Measurements from ENCODE around the gene PELI2. TPM values are rescaled to one million over a fixed set of nuclear protein-coding genes. Genes with fewer than 3 reads are reported as not detected.

Gene PELI2
- total and polyA plus RNA-seq, 2 of the 4 experiments (the other 2 are of a cell fraction): 6.0 to 36.7 TPM

- no CpG with 5 or more reads among the region's 1 CpG for WGBS, 2 experiments (ENCODE audit: extremely low coverage in 2 of 2, insufficient read length in 1 of 2)
These were observed 29.2 kb downstream of the PELI2 start for GRCh38 chr14:56147449-56147848.

More at GRCh38 chr14:56147449-56147848, 29.2 kb downstream of the PELI2 start:
- POLR2A ChIA-PET (ENCODE audit: unreplicated experiment): no interaction called here
- Histone ChIP-seq H3K27me3 (ENCODE audit: control insufficient read depth, insufficient read depth, low read length) (no peaks in the 10 kb centered on the region), H2BK5ac (ENCODE audit: low read depth, low read length, poor library complexity, severe bottlenecking) (no peak overlapping the region), H3K36me3 (ENCODE audit: control insufficient read depth, insufficient read depth, low read length) (no peaks in the 10 kb centered on the region), H2BK15ac (ENCODE audit: low read depth, low read length) (no peak overlapping the region), H2BK120ac (ENCODE audit: low read depth, low read length) (no peak overlapping the region), H2AFZ (replicated peaks; ENCODE audit: low read length, poor library complexity) (no peak overlapping the region), H3K18ac (ENCODE audit: low read depth, low read length) (no peak overlapping the region), H3K4me1 (ENCODE audit: control insufficient read depth, insufficient read depth, low read length) (peaks cover 14% of the 10 kb centered on the region), H4K91ac (ENCODE audit: insufficient read depth, low read depth, low read length) (no peak overlapping the region), H2AK5ac (ENCODE audit: low read depth, low read length) (no peak overlapping the region), H3K56ac (ENCODE audit: extremely low read depth, insufficient read depth, low read length) (no peak overlapping the region), H3K9ac (ENCODE audit: low read depth, low read length) (no peak overlapping the region), H3K9me3 (ENCODE audit: control insufficient read depth, insufficient read depth, low read length) (no peaks in the 10 kb centered on the region), H3K9me1 (ENCODE audit: insufficient read depth, low read length) (peaks cover 13% of the 10 kb centered on the region), H3K14ac (replicated peaks; ENCODE audit: low read depth, low read length) (no peak overlapping the region), H3K23ac (ENCODE audit: low read depth, low read length) (no peak overlapping the region), H2BK20ac (ENCODE audit: low read depth, low read length) (no peak overlapping the region), H3K4ac (ENCODE audit: low read depth, low read length) (no peak overlapping the region), H3K4me2 (ENCODE audit: low read depth, low read length) (no peak overlapping the region), H3K4me3 (ENCODE audit: insufficient read depth, low read depth, low read length) (no peak overlapping the region), H4K8ac (ENCODE audit: low read depth in 2 of 2, low read length in 2 of 2) (no peak overlapping the region), H4K20me1 (ENCODE audit: insufficient read depth, low read length) (peaks cover 39% of the 10 kb centered on the region; the same call in 1 of the 2 replicates), H4K5ac (ENCODE audit: low read depth, low read length) (no peak overlapping the region; the same call in 1 of the 2 replicates), H3K79me1 (ENCODE audit: low read depth in 1 of 2, low read length in 2 of 2) (peaks cover 29 to 74% of the 10 kb centered on the region in 2 experiments), H2AK9ac (replicated peaks; ENCODE audit: low read depth, low read length, poor library complexity) (no peak overlapping the region), H3K27ac (ENCODE audit: insufficient read depth, low read length) (no peak overlapping the region)
- intact Hi-C loops (cut with micrococcal nuclease) (no loop called here), in situ Hi-C loops (cut with MboI; ENCODE audit: low sequenced_read_pairs) (no loop called here), dilution Hi-C loops (cut with HindIII; ENCODE audit: low sequenced_read_pairs, unreplicated experiment) (no loop called here)
- ATAC-seq (ENCODE audit: low read depth): no peak
- no peak for DNase-seq
- TF ChIP-seq RCOR1 (IDR thresholded peaks at IDR 0.05; ENCODE audit: insufficient replicate concordance, low read length) (no peak), MAFK (IDR thresholded peaks at IDR 0.05; ENCODE audit: low read depth, low read length) (no peak), ELK1 (IDR thresholded peaks at IDR 0.05; ENCODE audit: borderline replicate concordance, low read depth, low read length) (no peak), NFE2L2 (IDR thresholded peaks at IDR 0.05; ENCODE audit: low read depth, low read length) (no peak), RFX5 (IDR thresholded peaks at IDR 0.05; ENCODE audit: low read depth, low read length) (no peak), BHLHE40 (IDR thresholded peaks at IDR 0.05; ENCODE audit: low read depth, low read length) (no peak), FOS (IDR thresholded peaks at IDR 0.05; ENCODE audit: low read depth, low read length) (no peak), CHD1 (IDR thresholded peaks at IDR 0.05; ENCODE audit: low read depth, low read length) (no peak)
- TF ChIP-seq, protein P1, sequence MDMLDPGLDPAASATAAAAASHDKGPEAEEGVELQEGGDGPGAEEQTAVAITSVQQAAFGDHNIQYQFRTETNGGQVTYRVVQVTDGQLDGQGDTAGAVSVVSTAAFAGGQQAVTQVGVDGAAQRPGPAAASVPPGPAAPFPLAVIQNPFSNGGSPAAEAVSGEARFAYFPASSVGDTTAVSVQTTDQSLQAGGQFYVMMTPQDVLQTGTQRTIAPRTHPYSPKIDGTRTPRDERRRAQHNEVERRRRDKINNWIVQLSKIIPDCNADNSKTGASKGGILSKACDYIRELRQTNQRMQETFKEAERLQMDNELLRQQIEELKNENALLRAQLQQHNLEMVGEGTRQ (IDR thresholded peaks at IDR 0.05; ENCODE audit: low read depth, low read length): no peak
- BruUV-seq (replicated peaks): no TSS peak
- CTCF ChIA-PET: no interaction called here
